Measurements from ENCODE around the gene TSPEAR. TPM values are rescaled to one million over a fixed set of nuclear protein-coding genes. Genes with fewer than 3 reads are reported as not detected.
"Not testable (repeated sequence)": the region's sequence is repeated elsewhere in the genome, so short reads cannot be mapped to it uniquely, and the experiment has no call there.

The TSPEAR gene
- total and polyA plus RNA-seq, 4 experiments from 2014 or later, result 0.07 TPM; not detected in 3

GRCh38 chr21:44627831-44628233, 83.5 kb downstream of the TSPEAR start:
- H3K27ac Mint-ChIP-seq, result peak overlapping the region in 1 of 7 donors; percentile 27
- peaks cover 0 to 54% (median 43%) of the 10 kb centered on the region in 8 donors for H3K9me3 Mint-ChIP-seq
- POLR2A ChIA-PET (ENCODE audit: partially characterized antibody), result interaction anchor here (1.1 kb wide), 1 partner anchor 30 kb away, joined by 4 read pairs; the partner anchor contains the start of gene KRTAP12-3
- H3K27me3 Mint-ChIP-seq; H3K4me3 Mint-ChIP-seq; DNase-seq; H3K27me3 ChIP-seq (ENCODE audit: insufficient read depth, low read length); H3K27ac ChIP-seq (ENCODE audit: low read depth, low read length); H3K4me3 ChIP-seq (ENCODE audit: low read length in 2 of 2); H3K9me3 ChIP-seq (ENCODE audit: control insufficient read depth in 1 of 2, low read length in 2 of 2); H3K36me3 ChIP-seq (ENCODE audit: insufficient read depth, low read length); intact Hi-C loops (cut with micrococcal nuclease): not testable (repeated sequence)
- CTCF ChIA-PET (ENCODE audit: partially characterized antibody), result interaction anchor here (1.6 kb wide), 1 partner anchor 115 kb away, joined by 4 read pairs; no protein-coding TSS in a partner anchor
- peaks cover 10 to 34% (median 25%) of the 10 kb centered on the region in 4 donors for H3K4me1 Mint-ChIP-seq
- H3K4me1 ChIP-seq (ENCODE audit: insufficient read depth, low read length), result peaks cover 26% of the 10 kb centered on the region
- H3K36me3 Mint-ChIP-seq, result peaks cover 17 to 42% of the 10 kb centered on the region in 2 donors

- peaks cover 17 to 47% of the 10 kb centered on the region in 2 donors for H3K36me3 Mint-ChIP-seq
- H3K27me3 ChIP-seq (ENCODE audit: insufficient read depth, low read length); H3K27ac ChIP-seq (ENCODE audit: low read depth, low read length); H3K27me3 Mint-ChIP-seq; H3K4me3 ChIP-seq (ENCODE audit: low read length in 2 of 2); H3K9me3 ChIP-seq (ENCODE audit: control insufficient read depth in 1 of 2, low read length in 2 of 2); DNase-seq; H3K36me3 ChIP-seq (ENCODE audit: insufficient read depth, low read length); intact Hi-C loops (cut with micrococcal nuclease): not testable (repeated sequence)
- peaks cover 10 to 34% (median 25%) of the 10 kb centered on the region in 4 donors for H3K4me1 Mint-ChIP-seq
- peaks cover 0 to 53% (median 47%) of the 10 kb centered on the region in 8 donors for H3K9me3 Mint-ChIP-seq
- H3K27ac Mint-ChIP-seq, result peak overlapping the region in 1 of 7 donors; percentile 80
- peak overlapping the region in 1 of 8 donors; percentile 39 for H3K4me3 Mint-ChIP-seq
- H3K4me1 ChIP-seq (ENCODE audit: insufficient read depth, low read length), result peaks cover 26% of the 10 kb centered on the region
- ChIA-PET POLR2A (ENCODE audit: partially characterized antibody) (interaction anchor here (1.1 to 1.7 kb wide), 2 partner anchors 26 to 30 kb away, joined by 4 read pairs; partner anchors contain the start of gene KRTAP12-3), CTCF (ENCODE audit: partially characterized antibody) (interaction anchor here (1.6 kb wide), 1 partner anchor 115 kb away, joined by 4 read pairs; no protein-coding TSS in a partner anchor)
These were observed 84.1 kb downstream of the TSPEAR start for GRCh38 chr21:44627181-44627822.

GRCh38 chr21:44626673-44627143, 84.7 kb downstream of the TSPEAR start, which contains the start of gene KRTAP10-9:
Gene KRTAP10-9 (plus strand): TSS chr21:44627093. CDS start chr21:44627172, 79 bp downstream.
- no peak within 1 kb of the TSS for H3K27ac ChIP-seq (ENCODE audit: low read depth, low read length)
- Mint-ChIP-seq H3K9me3 (peaks cover 1 to 47% (median 42%) of the 10 kb centered on the region in 8 donors), H3K27ac (peak within 1 kb of the TSS in 2 of 7 donors; percentile 27 to 80), H3K27me3 (no peaks in the 10 kb centered on the region), H3K4me1 (peaks cover 10 to 34% (median 26%) of the 10 kb centered on the region in 4 donors), H3K4me3 (peak within 1 kb of the TSS in 1 of 8 donors; percentile 39), H3K36me3 (peaks cover 17 to 44% of the 10 kb centered on the region in 2 donors)
- no peak within 1 kb of the TSS for H3K4me3 ChIP-seq (ENCODE audit: low read length in 2 of 2)
- ChIA-PET CTCF (ENCODE audit: partially characterized antibody) (interaction anchor here (1.3 kb wide), 1 partner anchor 116 kb away, joined by 3 read pairs; no protein-coding TSS in a partner anchor), POLR2A (ENCODE audit: partially characterized antibody) (interaction anchor here (1.7 kb wide), 1 partner anchor 27 kb away, joined by 4 read pairs; no protein-coding TSS in a partner anchor)
- no peak for DNase-seq
- H3K27me3 ChIP-seq (ENCODE audit: insufficient read depth, low read length), result no peaks in the 10 kb centered on the region
- intact Hi-C loops (cut with micrococcal nuclease), result no loop called here
- no peaks in the 10 kb centered on the region for H3K36me3 ChIP-seq (ENCODE audit: insufficient read depth, low read length)
- peaks cover 26% of the 10 kb centered on the region for H3K4me1 ChIP-seq (ENCODE audit: insufficient read depth, low read length)
- H3K9me3 ChIP-seq (ENCODE audit: control insufficient read depth in 1 of 2, low read length in 2 of 2), result peaks cover 0 to 4% of the 10 kb centered on the region in 2 donors

GRCh38 chr21:44626262-44626661, 85.1 kb downstream of the TSPEAR start:
- intact Hi-C loops (cut with micrococcal nuclease), result no loop called here
- no peaks in the 10 kb centered on the region for H3K27me3 Mint-ChIP-seq
- Histone ChIP-seq H3K4me3 (ENCODE audit: low read length in 2 of 2) (no peak overlapping the region), H3K9me3 (ENCODE audit: control insufficient read depth in 1 of 2, low read length in 2 of 2) (peaks cover 0 to 4% of the 10 kb centered on the region in 2 donors), H3K27me3 (ENCODE audit: insufficient read depth, low read length) (no peaks in the 10 kb centered on the region), H3K27ac (ENCODE audit: low read depth, low read length) (no peak overlapping the region), H3K4me1 (ENCODE audit: insufficient read depth, low read length) (peaks cover 26% of the 10 kb centered on the region), H3K36me3 (ENCODE audit: insufficient read depth, low read length) (no peaks in the 10 kb centered on the region)
- peak overlapping the region in 1 of 8 donors; percentile 29 for H3K4me3 Mint-ChIP-seq
- ChIA-PET POLR2A (ENCODE audit: partially characterized antibody) (interaction anchor here (1.2 to 1.7 kb wide), 2 partner anchors 27 to 32 kb away, joined by 4 read pairs; partner anchors contain the start of gene KRTAP12-3), CTCF (ENCODE audit: partially characterized antibody) (interaction anchor here (1.3 kb wide), 1 partner anchor 116 kb away, joined by 3 read pairs; no protein-coding TSS in a partner anchor)
- no peak overlapping the region for H3K27ac Mint-ChIP-seq
- H3K4me1 Mint-ChIP-seq, result peaks cover 10 to 34% (median 26%) of the 10 kb centered on the region in 4 donors
- H3K36me3 Mint-ChIP-seq, result peaks cover 16 to 40% of the 10 kb centered on the region in 2 donors
- DNase-seq, result no peak
- peaks cover 2 to 43% (median 39%) of the 10 kb centered on the region in 8 donors for H3K9me3 Mint-ChIP-seq

GRCh38 chr21:44625756-44626155, 85.6 kb downstream of the TSPEAR start:
- Mint-ChIP-seq H3K4me1 (peaks cover 12 to 33% (median 24%) of the 10 kb centered on the region in 4 donors), H3K4me3 (no peak overlapping the region), H3K9me3 (peaks cover 2 to 40% (median 36%) of the 10 kb centered on the region in 8 donors), H3K36me3 (peaks cover 17 to 37% of the 10 kb centered on the region in 2 donors), H3K27ac (no peak overlapping the region), H3K27me3 (no peaks in the 10 kb centered on the region)
- CTCF ChIA-PET (ENCODE audit: partially characterized antibody), result interaction anchor here (1.3 kb wide), 2 partner anchors 32 to 117 kb away, joined by 3 to 5 read pairs; partner anchors contain the start of gene KRTAP12-3
- Histone ChIP-seq H3K9me3 (ENCODE audit: control insufficient read depth in 1 of 2, low read length in 2 of 2) (peaks cover 0 to 4% of the 10 kb centered on the region in 2 donors), H3K27ac (ENCODE audit: low read depth, low read length) (no peak overlapping the region), H3K27me3 (ENCODE audit: insufficient read depth, low read length) (no peaks in the 10 kb centered on the region), H3K4me3 (ENCODE audit: low read length in 2 of 2) (no peak overlapping the region), H3K4me1 (ENCODE audit: insufficient read depth, low read length) (peaks cover 25% of the 10 kb centered on the region), H3K36me3 (ENCODE audit: insufficient read depth, low read length) (no peaks in the 10 kb centered on the region)
- no peak for DNase-seq
- intact Hi-C loops (cut with micrococcal nuclease), result no loop called here
- POLR2A ChIA-PET (ENCODE audit: partially characterized antibody), result interaction anchor here (1.2 to 1.7 kb wide), 2 partner anchors 28 to 32 kb away, joined by 4 read pairs; partner anchors contain the start of gene KRTAP12-3

- Mint-ChIP-seq H3K4me3 (no peak overlapping the region), H3K4me1 (peaks cover 23 to 37% (median 29%) of the 10 kb centered on the region in 4 donors), H3K27ac (peak overlapping the region in 1 of 7 donors; percentile 68), H3K36me3 (peaks cover 26 to 46% of the 10 kb centered on the region in 2 donors), H3K9me3 (peaks cover 2 to 49% (median 42%) of the 10 kb centered on the region in 8 donors), H3K27me3 (no peaks in the 10 kb centered on the region)
- H3K9me3 ChIP-seq (ENCODE audit: control insufficient read depth in 1 of 2, low read length in 2 of 2), result no peaks in the 10 kb centered on the region
- no peak overlapping the region for H3K27ac ChIP-seq (ENCODE audit: low read depth, low read length)
- POLR2A ChIA-PET (ENCODE audit: partially characterized antibody), result interaction anchor here (1.3 to 5.4 kb wide), 2 partner anchors 34 to 35 kb away, joined by 3 to 89 read pairs; partner anchors contain the start of gene KRTAP12-3
- CTCF ChIA-PET (ENCODE audit: partially characterized antibody), result no interaction called here
- H3K36me3 ChIP-seq (ENCODE audit: insufficient read depth, low read length), result no peaks in the 10 kb centered on the region
- peaks cover 20% of the 10 kb centered on the region for H3K4me1 ChIP-seq (ENCODE audit: insufficient read depth, low read length)
- no peak for DNase-seq
- intact Hi-C loops (cut with micrococcal nuclease), result no loop called here
- H3K27me3 ChIP-seq (ENCODE audit: insufficient read depth, low read length), result no peaks in the 10 kb centered on the region
- H3K4me3 ChIP-seq (ENCODE audit: low read length in 2 of 2), result no peak overlapping the region
These were observed 87.8 kb downstream of the TSPEAR start for GRCh38 chr21:44623575-44623974.

All from CD4-positive, alpha-beta memory T cell (primary cell).